Measurements from ENCODE around the gene CLDN6. TPM values are rescaled to one million over a fixed set of nuclear protein-coding genes. Genes with fewer than 3 reads are reported as not detected.

Gene CLDN6, protein sequence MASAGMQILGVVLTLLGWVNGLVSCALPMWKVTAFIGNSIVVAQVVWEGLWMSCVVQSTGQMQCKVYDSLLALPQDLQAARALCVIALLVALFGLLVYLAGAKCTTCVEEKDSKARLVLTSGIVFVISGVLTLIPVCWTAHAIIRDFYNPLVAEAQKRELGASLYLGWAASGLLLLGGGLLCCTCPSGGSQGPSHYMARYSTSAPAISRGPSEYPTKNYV
- not detected for polyA plus RNA-seq (2012; ENCODE audit: low read depth, missing spikeins)

GRCh38 chr16:3017794-3018506, at the start of gene CLDN6:
Gene CLDN6, minus strand, starts transcription at chr16:3018183. Its CDS starts 2,162 bp downstream, at chr16:3016021.
- TF ChIP-seq POLR2AphosphoS5 (IDR thresholded peaks at IDR 0.05; ENCODE audit: low read depth, low read length): no peak
- no peak for TF ChIP-seq PAX5 (IDR thresholded peaks at IDR 0.05; ENCODE audit: insufficient read depth, low read length, severe bottlenecking)
- TF ChIP-seq TAF1 (IDR thresholded peaks at IDR 0.05; ENCODE audit: low read depth, low read length): no peak
- no peak for TF ChIP-seq POLR2A (IDR thresholded peaks at IDR 0.05; ENCODE audit: low read depth, low read length)
- TF ChIP-seq POU2F2 (IDR thresholded peaks at IDR 0.05; ENCODE audit: low read depth, low read length): no peak
- TF ChIP-seq SPI1 (IDR thresholded peaks at IDR 0.05; ENCODE audit: low read depth, low read length): no peak
- DNase-seq (ENCODE audit: insufficient read length, low spot score) (no peak), FAIRE-seq (no peak)

GRCh38 chr16:3066440-3066748, 48.4 kb upstream of the CLDN6 start:
- no peak for DNase-seq (ENCODE audit: insufficient read length, low spot score)
- no peak for FAIRE-seq
- TF ChIP-seq SPI1 (IDR thresholded peaks at IDR 0.05; ENCODE audit: low read depth, low read length): no peak

- TF ChIP-seq SPI1 (IDR thresholded peaks at IDR 0.05; ENCODE audit: low read depth, low read length): no peak
- TF ChIP-seq TAF1 (IDR thresholded peaks at IDR 0.05; ENCODE audit: low read depth, low read length): no peak
- TF ChIP-seq POU2F2 (IDR thresholded peaks at IDR 0.05; ENCODE audit: low read depth, low read length): no peak
- no peak for TF ChIP-seq PAX5 (IDR thresholded peaks at IDR 0.05; ENCODE audit: insufficient read depth, low read length, severe bottlenecking)
- TF ChIP-seq POLR2A (IDR thresholded peaks at IDR 0.05; ENCODE audit: low read depth, low read length): no peak
- no peak for TF ChIP-seq POLR2AphosphoS5 (IDR thresholded peaks at IDR 0.05; ENCODE audit: low read depth, low read length)
- FAIRE-seq (no peak), DNase-seq (ENCODE audit: insufficient read length, low spot score) (no peak)
Observed at GRCh38 chr16:3065742-3066439, 47.9 kb upstream of the CLDN6 start.

DNA sequence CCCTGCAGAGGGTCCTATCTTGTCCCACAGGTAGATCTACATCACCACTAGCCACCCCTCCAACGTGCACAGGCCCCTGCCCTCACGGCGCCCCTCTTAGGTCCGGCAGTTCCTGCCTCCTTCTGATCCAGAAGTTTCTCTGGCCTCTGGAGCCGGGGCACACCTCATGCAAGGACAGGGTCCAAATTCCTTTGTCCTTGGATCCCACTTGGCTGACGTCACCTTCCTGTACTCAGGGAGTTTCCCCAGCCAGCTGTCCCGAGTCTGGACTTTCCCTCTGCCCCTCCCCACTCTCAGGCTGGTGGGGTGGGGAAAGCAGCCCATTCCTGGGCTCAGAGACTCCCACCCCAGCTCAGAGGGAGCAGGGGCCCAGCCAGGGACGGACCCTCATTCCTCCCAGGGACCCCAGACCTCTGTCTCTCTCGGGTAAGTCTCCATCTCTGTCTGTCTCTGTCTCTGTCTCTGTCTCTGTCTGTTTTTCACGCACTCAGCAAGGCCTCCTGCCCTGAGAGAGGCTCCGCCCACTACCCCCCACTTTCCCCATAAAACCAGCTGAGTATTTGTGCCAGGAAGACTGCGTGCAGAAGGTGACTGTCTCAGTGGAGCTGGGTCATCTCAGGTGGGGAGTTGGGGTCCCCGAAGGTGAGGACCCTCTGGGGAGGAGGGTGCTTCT, 47.2 kb upstream of the CLDN6 start, which contains the start of gene IL32:
Gene IL32 (plus strand): TSS at position 572 of the 673 bp plus-strand sequence. CDS start 172 bp downstream, outside the sequence.
- FAIRE-seq: peak; percentile 45
- TF ChIP-seq TAF1 (IDR thresholded peaks at IDR 0.05; ENCODE audit: low read depth, low read length) (no peak), POLR2AphosphoS5 (IDR thresholded peaks at IDR 0.05; ENCODE audit: low read depth, low read length) (peak; percentile 53; the same call in 1 of the 2 replicates)
- no peak for DNase-seq (ENCODE audit: insufficient read length, low spot score)

DNA sequence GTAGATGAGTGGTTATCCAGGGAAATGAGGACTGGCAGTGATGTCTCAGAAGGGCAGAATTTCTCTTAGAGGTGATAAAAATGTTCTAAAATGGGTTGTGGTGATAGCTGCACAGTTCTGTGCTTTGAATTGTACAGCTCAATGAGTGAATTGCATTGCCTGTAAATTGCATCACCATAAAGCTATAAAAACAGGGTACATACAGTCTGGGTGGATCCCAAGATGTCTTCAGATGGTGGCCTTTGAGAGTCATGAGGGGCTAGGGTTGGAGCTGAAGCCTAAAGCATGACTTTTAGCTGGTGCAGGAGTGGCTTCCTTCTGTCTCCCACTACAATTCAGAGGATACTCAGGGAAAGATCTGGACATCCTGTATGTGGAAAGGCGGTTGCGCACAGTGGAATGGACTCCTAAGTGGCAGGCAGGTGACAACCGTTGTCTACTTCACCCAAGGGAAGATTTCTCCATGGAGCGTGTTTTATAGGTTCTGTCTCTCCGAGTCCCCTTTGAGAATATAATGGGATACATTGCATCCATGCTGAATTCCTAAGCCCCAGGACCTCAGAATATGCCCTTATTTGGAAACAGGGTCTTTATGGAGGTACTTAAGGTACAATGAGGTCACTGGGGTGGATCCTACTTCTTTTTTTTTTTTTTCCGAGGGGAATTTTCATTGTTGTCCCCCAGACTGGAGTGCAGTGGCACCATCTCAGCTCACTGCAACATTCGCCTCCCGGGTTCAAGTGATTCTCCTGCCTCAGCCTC, 45.8 kb upstream of the CLDN6 start:
- DNase-seq (ENCODE audit: insufficient read length, low spot score) (no peak), FAIRE-seq (no peak)
- no peak for TF ChIP-seq POU2F2 (IDR thresholded peaks at IDR 0.05; ENCODE audit: low read depth, low read length)

DNA sequence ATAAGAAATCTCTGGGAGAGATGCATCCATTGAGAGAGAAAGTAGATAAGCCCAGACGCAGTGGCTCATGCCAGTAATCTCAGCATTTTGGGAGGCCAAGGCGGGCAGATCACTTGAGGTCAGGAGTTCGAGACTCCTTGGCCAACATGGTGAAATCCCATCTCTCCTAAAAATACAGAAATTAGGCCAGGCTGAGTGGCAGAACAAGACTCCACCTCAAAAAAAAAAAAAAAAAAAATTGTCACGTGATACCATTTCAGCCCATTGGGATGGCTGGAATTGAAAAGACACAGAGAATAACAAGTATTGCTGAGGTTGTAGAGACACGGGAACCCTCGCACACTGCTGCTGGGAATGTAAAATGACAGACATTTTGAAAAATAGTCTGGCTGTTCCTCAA, 44.6 kb upstream of the CLDN6 start:
- no peak for DNase-seq (ENCODE audit: insufficient read length, low spot score)
- TF ChIP-seq SPI1 (IDR thresholded peaks at IDR 0.05; ENCODE audit: low read depth, low read length) (no peak), POU2F2 (IDR thresholded peaks at IDR 0.05; ENCODE audit: low read depth, low read length) (no peak), POLR2AphosphoS5 (IDR thresholded peaks at IDR 0.05; ENCODE audit: low read depth, low read length) (no peak), POLR2A (IDR thresholded peaks at IDR 0.05; ENCODE audit: low read depth, low read length) (no peak), TAF1 (IDR thresholded peaks at IDR 0.05; ENCODE audit: low read depth, low read length) (no peak), PAX5 (IDR thresholded peaks at IDR 0.05; ENCODE audit: insufficient read depth, low read length, severe bottlenecking) (no peak)
- FAIRE-seq: no peak

DNA sequence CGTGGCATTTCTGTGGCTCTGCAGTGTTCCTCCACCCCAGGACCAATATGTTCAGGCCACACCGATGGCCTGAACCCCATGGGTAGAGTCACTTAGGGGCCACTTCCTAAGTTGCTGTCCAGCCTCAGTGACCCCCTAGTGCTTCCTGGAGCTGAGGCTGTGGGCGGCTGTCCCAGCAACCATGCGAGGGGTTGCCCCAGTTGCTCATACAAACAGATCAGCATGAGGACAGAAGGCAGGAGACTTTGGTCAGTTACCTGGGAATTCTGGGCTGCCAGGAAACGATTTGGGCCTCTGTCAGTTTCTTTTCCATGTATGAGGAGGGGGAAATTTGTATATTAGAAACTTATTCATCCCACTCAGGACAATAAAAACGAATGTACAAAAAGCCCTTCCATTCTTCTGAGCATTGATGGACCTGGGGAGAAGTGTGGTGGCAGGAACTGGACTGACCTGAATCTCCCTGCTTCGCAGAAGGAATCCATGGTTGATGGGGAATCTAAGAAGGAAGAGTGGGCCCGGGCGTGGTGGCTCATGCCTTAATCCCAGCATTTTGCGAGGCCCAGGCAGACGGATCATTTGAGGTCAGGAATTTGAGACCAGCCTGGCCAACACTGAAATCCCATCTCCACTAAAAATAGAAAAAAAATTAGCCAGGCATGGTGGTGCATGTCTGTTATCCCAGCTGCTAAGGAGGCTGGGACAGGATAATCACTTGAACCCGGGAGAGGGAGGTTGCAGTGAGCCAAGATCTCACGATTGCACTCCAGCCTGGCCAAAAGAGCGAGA, 42.5 kb upstream of the CLDN6 start:
- no peak for TF ChIP-seq POU2F2 (IDR thresholded peaks at IDR 0.05; ENCODE audit: low read depth, low read length)
- TF ChIP-seq TAF1 (IDR thresholded peaks at IDR 0.05; ENCODE audit: low read depth, low read length): no peak
- TF ChIP-seq POLR2AphosphoS5 (IDR thresholded peaks at IDR 0.05; ENCODE audit: low read depth, low read length): no peak
- no peak for TF ChIP-seq SPI1 (IDR thresholded peaks at IDR 0.05; ENCODE audit: low read depth, low read length)
- TF ChIP-seq PAX5 (IDR thresholded peaks at IDR 0.05; ENCODE audit: insufficient read depth, low read length, severe bottlenecking): no peak
- TF ChIP-seq POLR2A (IDR thresholded peaks at IDR 0.05; ENCODE audit: low read depth, low read length): no peak
- FAIRE-seq (no peak), DNase-seq (ENCODE audit: insufficient read length, low spot score) (no peak)

DNA sequence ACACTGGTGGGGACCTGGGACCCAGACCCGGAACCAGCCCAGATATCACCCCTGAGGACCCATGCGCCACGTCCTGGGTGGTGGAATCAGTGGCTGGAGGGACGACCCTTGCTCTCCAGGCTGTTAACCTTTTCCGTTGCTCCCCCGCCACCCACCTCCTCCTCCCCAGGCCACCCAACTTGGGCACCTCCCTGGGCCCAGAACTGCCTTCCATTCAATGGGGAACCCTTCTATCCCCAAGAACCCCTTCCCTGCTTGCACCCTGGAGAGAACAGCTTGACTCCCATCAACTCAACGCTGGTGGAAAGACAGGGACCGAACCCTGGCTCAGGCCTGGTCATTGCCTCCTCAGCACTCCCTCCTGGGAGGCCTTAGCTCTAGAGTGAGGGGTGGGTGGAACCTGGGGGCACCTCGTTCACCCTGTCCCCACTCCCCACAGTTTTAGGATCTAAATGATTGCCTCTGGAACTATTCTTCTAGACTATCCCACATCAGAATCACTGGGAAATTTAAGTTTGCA, 41.8 kb upstream of the CLDN6 start:
- no peak for FAIRE-seq
- no peak for TF ChIP-seq POU2F2 (IDR thresholded peaks at IDR 0.05; ENCODE audit: low read depth, low read length)
- TF ChIP-seq TAF1 (IDR thresholded peaks at IDR 0.05; ENCODE audit: low read depth, low read length): no peak
- no peak for TF ChIP-seq PAX5 (IDR thresholded peaks at IDR 0.05; ENCODE audit: insufficient read depth, low read length, severe bottlenecking)
- TF ChIP-seq SPI1 (IDR thresholded peaks at IDR 0.05; ENCODE audit: low read depth, low read length): no peak
- no peak for DNase-seq (ENCODE audit: insufficient read length, low spot score)
